H1 (cell line): ENCODE data around the gene VSX1. TPM values are rescaled to one million over a fixed set of nuclear protein-coding genes. Genes with fewer than 3 reads are reported as not detected.

Experiments
- BACH1 ChIP-seq: IDR thresholded peaks from 2 replicates; pipeline ENCODE4 v1.6.1; 2012; ENCODE audit warnings: low read length, improper control_type of control experiment
- CBX8 ChIP-seq: fragments of 300-800, 300-1000 bp; sonication (generic); IDR thresholded peaks from 2 replicates; pipeline ENCODE4 v1.7.1; 2016; ENCODE audit warnings: low read depth, low read length, borderline replicate concordance
- HDAC2 ChIP-seq, 2 experiments: fragments of 300-600 bp in 1 of 2; sonication (generic) in 1 of 2; IDR thresholded peaks; 2 replicates each; pipeline ENCODE4 v1.6.1; 2011 to 2012; ENCODE audit warnings: low read depth in 2 of 2, low read length in 2 of 2, mild to moderate bottlenecking in 2 of 2, moderate library complexity in 2 of 2, borderline replicate concordance in 1 of 2, inconsistent platforms in 1 of 2
- MAFK ChIP-seq: IDR thresholded peaks from 2 replicates; pipeline ENCODE4 v1.6.1; 2012; ENCODE audit warnings: low read depth, mild to moderate bottlenecking, improper control_type of control experiment, low read length
- RBBP5 ChIP-seq: IDR thresholded peaks from 2 replicates; pipeline ENCODE4 v1.7.1; 2012; ENCODE audit warnings: low read depth, mild to moderate bottlenecking, inconsistent platforms, low read length, moderate library complexity, borderline replicate concordance
- polyA plus RNA-seq, 7 experiments: library from polyadenylated mRNA; depleted of rRNA in 3 of 7; stranded (reverse) in 5 of 7; unstranded in 2 of 7; fragments of >200 nt in 5 of 7; fragments of 200-250 nt in 2 of 7; gene quantifications; 1 replicate in 5 of 7; 2 replicates in 1 of 7; 4 replicates in 1 of 7; pipeline versions ENCODE4 v1.2.1 to v1.2.3, GENCODE V29; 2011 to 2013; ENCODE audit warnings: missing spikeins in 2 of 7, mixed read lengths in 2 of 7
- total RNA-seq: library from RNA; stranded (reverse); fragmentation: NEBNext Ultra II Directional; extraction: Animal tissue kit (Norgen Biotek cat#: 25700); gene quantifications from 2 replicates; pipeline ENCODE4 v1.2.1, GENCODE V29; 2021
- TF ChIP-seq, protein P1 (sequence below): fragments of 300-600 bp; sonication (generic); IDR thresholded peaks from 2 replicates; pipeline ENCODE4 v1.7.1; 2012; ENCODE audit warnings: low read length, moderate library complexity, mild to moderate bottlenecking, inconsistent platforms; ENCODE audit not compliant: insufficient replicate concordance
- TF ChIP-seq, protein P2 (sequence below): IDR thresholded peaks from 2 replicates; pipeline ENCODE4 v1.6.1; 2011; ENCODE audit warnings: low read depth, mild to moderate bottlenecking, low read length; ENCODE audit not compliant: insufficient read depth

VSX1 gene
- total and polyA plus RNA-seq, 2 of the 8 experiments (the other 6 are each of a cell fraction or from before 2014, with no cell fraction given): 0.14 TPM; not detected in 1

DNA sequence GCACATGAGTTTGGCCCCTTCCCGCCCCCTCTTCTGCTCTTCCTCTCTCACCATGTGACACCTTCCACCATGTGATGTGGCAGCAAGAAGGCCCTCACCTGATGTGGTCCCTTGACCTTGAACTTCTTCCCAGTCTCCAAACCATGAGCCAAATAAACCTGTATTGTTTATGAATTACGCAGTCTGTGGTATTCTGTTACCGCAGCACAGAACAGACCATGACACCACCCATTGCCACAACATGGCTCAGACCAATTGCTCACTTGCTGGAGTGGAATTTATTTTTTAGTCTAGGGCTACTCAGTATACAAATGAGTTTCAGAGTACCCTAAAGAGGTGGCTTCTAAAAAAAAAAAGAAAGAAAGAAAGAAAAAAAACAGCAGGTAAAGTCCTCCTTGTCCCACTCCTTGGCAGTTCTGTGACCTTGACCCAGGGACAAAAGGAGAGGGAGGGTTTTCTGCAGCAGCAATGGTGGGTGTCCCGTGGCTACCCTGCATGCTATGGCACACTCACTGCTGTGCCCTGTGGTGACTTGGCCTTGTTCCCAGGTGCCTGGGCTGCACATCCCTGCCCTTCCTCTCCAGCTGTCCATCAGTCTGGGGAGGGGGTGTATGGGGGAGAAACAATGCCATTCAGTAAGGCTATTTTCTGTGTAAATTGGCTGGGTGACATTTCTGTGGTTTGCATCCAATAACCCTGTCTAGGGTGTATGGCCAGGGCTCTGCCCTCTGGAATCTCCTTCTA lies 5.4 kb upstream of the VSX1 start (continued):
- TF ChIP-seq, protein P1, sequence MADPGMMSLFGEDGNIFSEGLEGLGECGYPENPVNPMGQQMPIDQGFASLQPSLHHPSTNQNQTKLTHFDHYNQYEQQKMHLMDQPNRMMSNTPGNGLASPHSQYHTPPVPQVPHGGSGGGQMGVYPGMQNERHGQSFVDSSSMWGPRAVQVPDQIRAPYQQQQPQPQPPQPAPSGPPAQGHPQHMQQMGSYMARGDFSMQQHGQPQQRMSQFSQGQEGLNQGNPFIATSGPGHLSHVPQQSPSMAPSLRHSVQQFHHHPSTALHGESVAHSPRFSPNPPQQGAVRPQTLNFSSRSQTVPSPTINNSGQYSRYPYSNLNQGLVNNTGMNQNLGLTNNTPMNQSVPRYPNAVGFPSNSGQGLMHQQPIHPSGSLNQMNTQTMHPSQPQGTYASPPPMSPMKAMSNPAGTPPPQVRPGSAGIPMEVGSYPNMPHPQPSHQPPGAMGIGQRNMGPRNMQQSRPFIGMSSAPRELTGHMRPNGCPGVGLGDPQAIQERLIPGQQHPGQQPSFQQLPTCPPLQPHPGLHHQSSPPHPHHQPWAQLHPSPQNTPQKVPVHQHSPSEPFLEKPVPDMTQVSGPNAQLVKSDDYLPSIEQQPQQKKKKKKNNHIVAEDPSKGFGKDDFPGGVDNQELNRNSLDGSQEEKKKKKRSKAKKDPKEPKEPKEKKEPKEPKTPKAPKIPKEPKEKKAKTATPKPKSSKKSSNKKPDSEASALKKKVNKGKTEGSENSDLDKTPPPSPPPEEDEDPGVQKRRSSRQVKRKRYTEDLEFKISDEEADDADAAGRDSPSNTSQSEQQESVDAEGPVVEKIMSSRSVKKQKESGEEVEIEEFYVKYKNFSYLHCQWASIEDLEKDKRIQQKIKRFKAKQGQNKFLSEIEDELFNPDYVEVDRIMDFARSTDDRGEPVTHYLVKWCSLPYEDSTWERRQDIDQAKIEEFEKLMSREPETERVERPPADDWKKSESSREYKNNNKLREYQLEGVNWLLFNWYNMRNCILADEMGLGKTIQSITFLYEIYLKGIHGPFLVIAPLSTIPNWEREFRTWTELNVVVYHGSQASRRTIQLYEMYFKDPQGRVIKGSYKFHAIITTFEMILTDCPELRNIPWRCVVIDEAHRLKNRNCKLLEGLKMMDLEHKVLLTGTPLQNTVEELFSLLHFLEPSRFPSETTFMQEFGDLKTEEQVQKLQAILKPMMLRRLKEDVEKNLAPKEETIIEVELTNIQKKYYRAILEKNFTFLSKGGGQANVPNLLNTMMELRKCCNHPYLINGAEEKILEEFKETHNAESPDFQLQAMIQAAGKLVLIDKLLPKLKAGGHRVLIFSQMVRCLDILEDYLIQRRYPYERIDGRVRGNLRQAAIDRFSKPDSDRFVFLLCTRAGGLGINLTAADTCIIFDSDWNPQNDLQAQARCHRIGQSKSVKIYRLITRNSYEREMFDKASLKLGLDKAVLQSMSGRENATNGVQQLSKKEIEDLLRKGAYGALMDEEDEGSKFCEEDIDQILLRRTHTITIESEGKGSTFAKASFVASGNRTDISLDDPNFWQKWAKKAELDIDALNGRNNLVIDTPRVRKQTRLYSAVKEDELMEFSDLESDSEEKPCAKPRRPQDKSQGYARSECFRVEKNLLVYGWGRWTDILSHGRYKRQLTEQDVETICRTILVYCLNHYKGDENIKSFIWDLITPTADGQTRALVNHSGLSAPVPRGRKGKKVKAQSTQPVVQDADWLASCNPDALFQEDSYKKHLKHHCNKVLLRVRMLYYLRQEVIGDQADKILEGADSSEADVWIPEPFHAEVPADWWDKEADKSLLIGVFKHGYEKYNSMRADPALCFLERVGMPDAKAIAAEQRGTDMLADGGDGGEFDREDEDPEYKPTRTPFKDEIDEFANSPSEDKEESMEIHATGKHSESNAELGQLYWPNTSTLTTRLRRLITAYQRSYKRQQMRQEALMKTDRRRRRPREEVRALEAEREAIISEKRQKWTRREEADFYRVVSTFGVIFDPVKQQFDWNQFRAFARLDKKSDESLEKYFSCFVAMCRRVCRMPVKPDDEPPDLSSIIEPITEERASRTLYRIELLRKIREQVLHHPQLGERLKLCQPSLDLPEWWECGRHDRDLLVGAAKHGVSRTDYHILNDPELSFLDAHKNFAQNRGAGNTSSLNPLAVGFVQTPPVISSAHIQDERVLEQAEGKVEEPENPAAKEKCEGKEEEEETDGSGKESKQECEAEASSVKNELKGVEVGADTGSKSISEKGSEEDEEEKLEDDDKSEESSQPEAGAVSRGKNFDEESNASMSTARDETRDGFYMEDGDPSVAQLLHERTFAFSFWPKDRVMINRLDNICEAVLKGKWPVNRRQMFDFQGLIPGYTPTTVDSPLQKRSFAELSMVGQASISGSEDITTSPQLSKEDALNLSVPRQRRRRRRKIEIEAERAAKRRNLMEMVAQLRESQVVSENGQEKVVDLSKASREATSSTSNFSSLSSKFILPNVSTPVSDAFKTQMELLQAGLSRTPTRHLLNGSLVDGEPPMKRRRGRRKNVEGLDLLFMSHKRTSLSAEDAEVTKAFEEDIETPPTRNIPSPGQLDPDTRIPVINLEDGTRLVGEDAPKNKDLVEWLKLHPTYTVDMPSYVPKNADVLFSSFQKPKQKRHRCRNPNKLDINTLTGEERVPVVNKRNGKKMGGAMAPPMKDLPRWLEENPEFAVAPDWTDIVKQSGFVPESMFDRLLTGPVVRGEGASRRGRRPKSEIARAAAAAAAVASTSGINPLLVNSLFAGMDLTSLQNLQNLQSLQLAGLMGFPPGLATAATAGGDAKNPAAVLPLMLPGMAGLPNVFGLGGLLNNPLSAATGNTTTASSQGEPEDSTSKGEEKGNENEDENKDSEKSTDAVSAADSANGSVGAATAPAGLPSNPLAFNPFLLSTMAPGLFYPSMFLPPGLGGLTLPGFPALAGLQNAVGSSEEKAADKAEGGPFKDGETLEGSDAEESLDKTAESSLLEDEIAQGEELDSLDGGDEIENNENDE: no peak
- no peak for TF ChIP-seq RBBP5
- TF ChIP-seq MAFK: no peak
- TF ChIP-seq CBX8: no peak
- TF ChIP-seq HDAC2 (IDR thresholded peaks at IDR 0.05; ENCODE audit: borderline replicate concordance in 1 of 2, low read depth in 2 of 2, low read length in 2 of 2): no peak
- TF ChIP-seq, protein P2, sequence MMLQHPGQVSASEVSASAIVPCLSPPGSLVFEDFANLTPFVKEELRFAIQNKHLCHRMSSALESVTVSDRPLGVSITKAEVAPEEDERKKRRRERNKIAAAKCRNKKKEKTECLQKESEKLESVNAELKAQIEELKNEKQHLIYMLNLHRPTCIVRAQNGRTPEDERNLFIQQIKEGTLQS: no peak
- TF ChIP-seq BACH1: no peak
